Measurements from ENCODE around the gene COPZ1.

Gene COPZ1

GRCh38 chr12:54401119-54401518 lies 76.2 kb downstream of the COPZ1 start:
- Histone ChIP-seq H3K27me3 (ENCODE audit: control insufficient read depth, insufficient read depth, low read length) (no peaks in the 10 kb centered on the region), H3K9ac (ENCODE audit: low read length) (no peak overlapping the region), H3K9me3 (ENCODE audit: control insufficient read depth, insufficient read depth, low read depth, low read length) (no peaks in the 10 kb centered on the region), H3K4me1 (ENCODE audit: control insufficient read depth, insufficient read depth, low read length) (peaks cover 4% of the 10 kb centered on the region; the same call in 1 of the 2 replicates), H3K4me3 (ENCODE audit: low read depth, low read length) (no peak overlapping the region), H3K27ac (ENCODE audit: low read depth, low read length) (no peak overlapping the region), H3K36me3 (ENCODE audit: control insufficient read depth, insufficient read depth, low read length) (peaks cover 79% of the 10 kb centered on the region)

Measured in HUES6 (cell line).